Nephron progenitor cell (in vitro differentiated cells): ENCODE measurements around the gene AQP5.

ENCODE experiments used
- DNase-seq: peaks from one replicate; pipeline ENCODE4 v3.0.0; 2021
- H3K27ac Mint-ChIP-seq: 2 replicates; pipeline ENCODE4 v1.8.0; 2021; ENCODE audit warnings: mild to moderate bottlenecking, moderate library complexity, mixed read lengths
- H3K27me3 Mint-ChIP-seq: 2 replicates; pipeline ENCODE4 v1.8.0; 2021; ENCODE audit warnings: mild to moderate bottlenecking, low read depth, mixed read lengths; ENCODE audit not compliant: poor library complexity
- H3K36me3 Mint-ChIP-seq: 2 replicates; pipeline ENCODE4 v1.8.0; 2021; ENCODE audit warnings: low read depth, mixed read lengths
- H3K4me1 Mint-ChIP-seq: 2 replicates; pipeline ENCODE4 v1.8.0; 2021; ENCODE audit warnings: mixed read lengths
- H3K4me3 Mint-ChIP-seq: 2 replicates; pipeline ENCODE4 v1.8.0; 2021; ENCODE audit warnings: mild to moderate bottlenecking, moderate library complexity, mixed read lengths
- H3K9me3 Mint-ChIP-seq: 2 replicates; pipeline ENCODE4 v1.8.0; 2021; ENCODE audit warnings: mild to moderate bottlenecking, moderate library complexity, mixed read lengths
- CTCF ChIP-seq: fragments of 200-600 bp; sonication (generic); IDR thresholded peaks from 2 replicates; pipeline ENCODE4 v1.5.0; 2021; ENCODE audit warnings: antibody characterized with exemption

Gene AQP5

DNA sequence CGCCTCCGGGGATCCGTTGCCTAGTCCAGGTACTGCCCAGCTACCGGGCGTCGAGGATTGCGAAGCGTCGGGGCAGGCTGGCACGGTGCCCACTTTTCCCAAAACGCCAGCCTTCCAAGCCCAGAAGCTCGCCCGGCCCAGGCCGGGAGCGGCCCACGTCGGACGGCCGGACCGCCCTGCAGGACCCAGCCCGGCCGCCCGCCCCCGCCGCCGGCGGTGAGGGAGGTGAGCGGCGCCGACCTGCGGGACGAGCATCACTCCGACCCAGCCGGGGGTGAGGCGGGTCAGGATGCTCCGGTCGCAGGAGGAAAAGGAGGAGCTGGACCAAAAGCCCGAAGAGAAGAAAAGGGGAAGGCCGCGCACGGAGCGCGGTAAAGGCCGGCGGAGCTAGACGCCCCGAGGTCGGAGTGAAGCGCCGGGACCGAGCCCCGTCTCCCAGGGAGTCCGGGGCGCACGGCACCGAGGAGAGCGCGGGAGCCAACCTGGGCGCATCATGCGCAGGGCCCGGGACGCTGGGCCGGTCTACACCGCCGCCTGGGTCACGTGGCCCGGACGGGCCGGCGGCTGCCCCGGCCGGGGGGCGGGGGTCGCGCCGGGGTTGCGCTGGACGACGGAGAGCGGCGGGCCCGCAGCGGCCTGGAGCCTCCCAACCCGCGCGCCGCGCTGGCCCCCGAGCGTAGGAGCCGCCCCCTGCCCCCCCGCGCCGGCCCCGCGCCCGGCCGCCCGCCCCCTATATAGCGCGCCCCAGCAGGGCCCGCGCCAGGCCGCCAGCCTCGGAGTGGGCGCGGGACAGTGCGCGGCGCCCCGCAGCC, at the start of gene AQP5:
AQP5 (plus strand) TSS at position 762 of the 812 bp plus-strand sequence. CDS start 146 bp downstream, outside the sequence.
- Mint-ChIP-seq H3K9me3 (no peaks in the 10 kb centered on the region), H3K27ac (no peak within 1 kb of the TSS), H3K4me1 (peaks cover 45% of the 10 kb centered on the region), H3K36me3 (no peaks in the 10 kb centered on the region), H3K27me3 (peaks cover 89% of the 10 kb centered on the region), H3K4me3 (peak within 1 kb of the TSS; percentile 78)
- no peak for TF ChIP-seq CTCF
- peak; percentile 64 for DNase-seq

GRCh38 chr12:49912345-49913255, 49.1 kb upstream of the AQP5 start:
- Mint-ChIP-seq H3K27me3 (no peaks in the 10 kb centered on the region), H3K36me3 (no peaks in the 10 kb centered on the region), H3K4me1 (peaks cover 63% of the 10 kb centered on the region), H3K9me3 (no peaks in the 10 kb centered on the region), H3K4me3 (no peak overlapping the region), H3K27ac (no peak overlapping the region)
- TF ChIP-seq CTCF, result no peak
- no peak for DNase-seq

DNA sequence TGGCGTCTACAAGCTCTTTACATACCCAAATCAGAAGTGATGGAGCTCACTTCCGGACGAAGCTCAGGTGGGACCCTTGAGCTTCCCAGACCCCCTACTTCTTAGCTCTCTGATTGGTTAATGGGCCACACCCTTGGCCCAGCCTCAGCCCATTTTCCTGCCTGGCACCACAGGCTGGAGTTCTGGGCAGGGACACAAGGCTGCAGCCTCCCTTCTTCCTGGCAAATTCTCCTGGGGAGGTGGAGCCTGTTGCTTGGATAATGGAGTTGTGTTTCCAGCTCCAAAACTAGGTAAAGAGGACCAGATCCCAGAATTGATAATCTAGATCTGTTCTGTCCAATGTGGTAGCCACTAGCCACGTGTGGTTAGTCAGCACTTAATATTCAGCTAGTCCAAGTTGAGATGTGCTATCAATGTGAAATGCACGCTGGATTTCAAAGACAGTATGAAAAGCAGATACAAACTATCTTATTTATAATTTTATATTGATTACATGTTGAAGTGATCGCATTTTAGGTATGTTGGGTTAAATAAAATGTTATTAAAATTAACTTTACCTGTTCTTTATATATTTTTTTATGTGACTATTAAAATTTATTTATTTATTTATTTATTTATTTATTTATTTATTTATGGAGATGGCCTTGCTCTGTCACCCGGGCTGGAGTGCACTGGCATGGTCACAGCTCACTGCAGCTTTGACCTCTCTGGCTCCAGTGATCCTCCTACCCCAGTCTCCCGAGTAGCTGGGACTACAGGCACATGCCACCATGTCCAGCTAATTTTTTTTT, 45.3 kb upstream of the AQP5 start:
- Mint-ChIP-seq H3K27me3 (peaks cover 5% of the 10 kb centered on the region), H3K27ac (no peak overlapping the region), H3K4me1 (peaks cover 40% of the 10 kb centered on the region), H3K36me3 (no peaks in the 10 kb centered on the region), H3K4me3 (no peak overlapping the region), H3K9me3 (no peaks in the 10 kb centered on the region)
- TF ChIP-seq CTCF, result no peak
- no peak for DNase-seq

DNA sequence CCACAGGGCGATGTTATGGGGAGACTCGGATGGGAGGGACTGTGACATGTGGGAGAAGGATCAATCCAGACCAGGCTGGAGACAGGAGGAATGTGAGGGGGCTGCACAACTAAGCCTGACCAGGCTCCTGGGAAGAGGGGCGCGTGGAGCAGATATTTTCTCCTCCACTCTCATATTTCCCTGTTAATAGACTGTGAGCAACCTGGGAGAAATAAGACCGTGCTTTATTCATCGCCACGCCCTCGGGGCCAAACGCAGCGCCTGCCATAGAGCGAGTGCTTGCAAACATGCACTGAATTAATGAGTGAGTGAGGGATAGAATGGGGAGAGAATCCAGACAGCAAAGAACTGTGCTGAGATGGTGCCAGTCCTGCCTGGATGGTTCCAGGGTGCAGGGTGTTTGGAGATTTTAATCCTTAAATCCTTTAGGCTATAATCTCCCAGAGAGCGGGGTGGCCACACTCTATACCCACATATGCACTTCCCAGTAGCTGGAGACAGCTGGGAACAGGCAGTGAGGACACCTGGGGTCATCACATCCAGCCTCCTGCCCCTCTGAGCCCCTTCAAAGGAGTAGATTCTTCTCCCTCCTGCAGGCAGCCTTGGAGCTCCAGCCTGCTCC, 44.4 kb upstream of the AQP5 start:
- Mint-ChIP-seq H3K36me3 (no peaks in the 10 kb centered on the region), H3K27ac (peak overlapping the region; percentile 16), H3K9me3 (no peaks in the 10 kb centered on the region), H3K4me3 (no peak overlapping the region), H3K4me1 (peaks cover 33% of the 10 kb centered on the region), H3K27me3 (peaks cover 5% of the 10 kb centered on the region)
- no peak for DNase-seq
- no peak for TF ChIP-seq CTCF

- Mint-ChIP-seq H3K27ac (no peak overlapping the region), H3K4me1 (peaks cover 28% of the 10 kb centered on the region), H3K9me3 (no peaks in the 10 kb centered on the region), H3K4me3 (no peak overlapping the region), H3K27me3 (peaks cover 5% of the 10 kb centered on the region), H3K36me3 (no peaks in the 10 kb centered on the region)
- DNase-seq, result no peak
- no peak for TF ChIP-seq CTCF
Measured at GRCh38 chr12:49917788-49918173, 43.9 kb upstream of the AQP5 start.
